ENCODE results near the gene JUN. TPM values are rescaled to one million over a fixed set of nuclear protein-coding genes. Genes with fewer than 3 reads are reported as not detected.

JUN gene
- total RNA-seq, 1 experiment from 2014 or later, result 14.2 TPM

- no peak overlapping the region for H4K8ac ChIP-seq (replicated peaks; ENCODE audit: insufficient read length, low read depth, low read length)
- no peak overlapping the region for H3K23ac ChIP-seq (ENCODE audit: insufficient read length, low read depth, low read length)
- H3K79me2 ChIP-seq (ENCODE audit: insufficient read depth, low read length), result no peaks in the 10 kb centered on the region; the same call in 1 of the 2 replicates
- no peak overlapping the region for H2BK120ac ChIP-seq (ENCODE audit: low read depth, low read length, poor library complexity, severe bottlenecking)
- no peak for DNase-seq
- H3K56ac ChIP-seq (ENCODE audit: insufficient read length, low read depth, low read length), result no peak overlapping the region
- H3K18ac ChIP-seq (ENCODE audit: insufficient read length, low read depth, low read length), result no peak overlapping the region
- H3K9ac ChIP-seq (ENCODE audit: extremely low read depth, insufficient read length, low read length), result no peak overlapping the region
- peaks cover 12% of the 10 kb centered on the region; the same call in 1 of the 2 replicates for H3K27me3 ChIP-seq (ENCODE audit: insufficient read depth, low read length)
- H4K20me1 ChIP-seq (ENCODE audit: control insufficient read depth, insufficient read depth, insufficient read length), result no peaks in the 10 kb centered on the region
- Mint-ChIP-seq H3K4me1 (peaks cover 20 to 21% of the 10 kb centered on the region in 2 experiments), H3K36me3 (ENCODE audit: insufficient read depth in 1 of 3, low read depth in 3 of 3) (peaks cover 0 to 7% (median 4%) of the 10 kb centered on the region in 3 experiments; a peak in 4 of 7 replicates), H3K4me3 (no peak overlapping the region; a peak in 1 of 5 replicates), H3K9me3 (peaks cover 6 to 8% of the 10 kb centered on the region in 2 experiments; a peak in 4 of 5 replicates), H3K27me3 (ENCODE audit: low read depth) (peaks cover 21% of the 10 kb centered on the region), H3K27ac (no peak overlapping the region)
- no peak overlapping the region for H3K4me2 ChIP-seq (ENCODE audit: insufficient read depth, insufficient read length, low read length)
- no peak overlapping the region for H2BK12ac ChIP-seq (ENCODE audit: insufficient read length, low read depth, low read length)
- no peak overlapping the region for H4K5ac ChIP-seq (ENCODE audit: insufficient read length, low read depth, low read length)
- no peak overlapping the region for H3T11ph ChIP-seq (ENCODE audit: low read length)
- peaks cover 27% of the 10 kb centered on the region for H3K23me2 ChIP-seq (ENCODE audit: insufficient read length, low read depth, low read length, poor library complexity, severe bottlenecking)
- no peak for TF ChIP-seq CTCF (conservative IDR thresholded peaks at IDR 0.05)
- no peak overlapping the region for H3K4ac ChIP-seq (ENCODE audit: low read depth, low read length)
- no peak overlapping the region for H2BK15ac ChIP-seq (ENCODE audit: low read depth, low read length)
- no peak overlapping the region for H3K14ac ChIP-seq (ENCODE audit: insufficient read depth, low read length)
- no peak overlapping the region for H2BK5ac ChIP-seq (ENCODE audit: insufficient read length, low read length)
- H3K27ac ChIP-seq (ENCODE audit: insufficient read length, low read depth, low read length), result no peak overlapping the region
- no peaks in the 10 kb centered on the region for H3K9me3 ChIP-seq (ENCODE audit: control insufficient read depth, low read depth, low read length)
- H2AFZ ChIP-seq (ENCODE audit: low read length), result no peak overlapping the region
- H3K4me1 ChIP-seq (ENCODE audit: insufficient read depth, low read length), result peaks cover 5% of the 10 kb centered on the region; the same call in 1 of the 2 replicates
- H3K79me1 ChIP-seq (ENCODE audit: insufficient read depth, low read depth, low read length, poor library complexity, severe bottlenecking), result no peaks in the 10 kb centered on the region
- no peak overlapping the region for H4K91ac ChIP-seq (ENCODE audit: insufficient read length, low read depth, low read length)
- H2AK5ac ChIP-seq (ENCODE audit: insufficient read length, low read length), result no peak overlapping the region
- no peak overlapping the region for H2BK20ac ChIP-seq (ENCODE audit: low read depth, low read length, poor library complexity, severe bottlenecking)
- WGBS (ENCODE audit: extremely low coverage, insufficient read length, low lambda C conversion rate), result no CpG with 5 or more reads among the region's 2 CpGs
Observed at GRCh38 chr1:58786927-58787245, 3.0 kb upstream of the JUN start.

Measured in H9 (cell line).